Measurements from ENCODE around the gene SLIT3. TPM values are rescaled to one million over a fixed set of nuclear protein-coding genes. Genes with fewer than 3 reads are reported as not detected.

SLIT3 gene
- total RNA-seq, 2 donors from 2014 or later: 6.6 to 6.7 TPM

GRCh38 chr5:168788786-168789185 is 512.2 kb downstream of the SLIT3 start:
- 58 to 76% methylated on average over 3 of the region's 3 CpGs for WGBS, 2 donors
- H3K27me3 ChIP-seq: no peaks in the 10 kb centered on the region
- TF ChIP-seq CTCF (IDR thresholded peaks at IDR 0.05) (no peak), POLR2A (IDR thresholded peaks at IDR 0.05) (no peak)
- no peak overlapping the region for H3K4me3 ChIP-seq
- H3K9me3 ChIP-seq: no peaks in the 10 kb centered on the region
- DNase-seq (no peak), ATAC-seq (no peak)
- no peaks in the 10 kb centered on the region for H3K36me3 ChIP-seq (replicated peaks in 1 of 2; ENCODE audit: insufficient read depth in 1 of 2, low read depth in 2 of 2)
- H3K27ac ChIP-seq: no peak overlapping the region
- no peaks in the 10 kb centered on the region for H3K4me1 ChIP-seq
- intact Hi-C loops (cut with DNase I): no loop called here

GRCh38 chr5:168788107-168788506 is 512.8 kb downstream of the SLIT3 start:
- DNase-seq (no peak), ATAC-seq (no peak)
- H3K36me3 ChIP-seq (replicated peaks in 1 of 2; ENCODE audit: insufficient read depth in 1 of 2, low read depth in 2 of 2): no peaks in the 10 kb centered on the region
- TF ChIP-seq CTCF (IDR thresholded peaks at IDR 0.05): no peak
- no peak for TF ChIP-seq POLR2A (IDR thresholded peaks at IDR 0.05)
- H3K9me3 ChIP-seq: no peaks in the 10 kb centered on the region
- WGBS, 2 donors: 60 to 78% methylated on average over 4 of the region's 4 CpGs
- no peak overlapping the region for H3K27ac ChIP-seq
- H3K27me3 ChIP-seq: no peaks in the 10 kb centered on the region
- no peak overlapping the region for H3K4me3 ChIP-seq
- H3K4me1 ChIP-seq: no peaks in the 10 kb centered on the region
- intact Hi-C loops (cut with DNase I): no loop called here

- Histone ChIP-seq H3K36me3 (replicated peaks in 1 of 2; ENCODE audit: insufficient read depth in 1 of 2, low read depth in 2 of 2) (no peaks in the 10 kb centered on the region), H3K9me3 (no peaks in the 10 kb centered on the region), H3K27ac (no peak overlapping the region), H3K27me3 (no peaks in the 10 kb centered on the region), H3K4me3 (no peak overlapping the region), H3K4me1 (no peaks in the 10 kb centered on the region)
- no peak for ATAC-seq
- no peak for TF ChIP-seq POLR2A (IDR thresholded peaks at IDR 0.05)
- 42 to 57% methylated on average over 2 to 3 of the region's 3 CpGs for WGBS, 2 donors
- intact Hi-C loops (cut with DNase I): no loop called here
- DNase-seq: no peak
Measured at GRCh38 chr5:168786147-168786546, 514.8 kb downstream of the SLIT3 start.

GRCh38 chr5:168784454-168784853 is 516.5 kb downstream of the SLIT3 start:
- ATAC-seq: no peak
- no peaks in the 10 kb centered on the region for H3K36me3 ChIP-seq (replicated peaks in 1 of 2; ENCODE audit: insufficient read depth in 1 of 2, low read depth in 2 of 2)
- 79 to 83% methylated on average over 4 of the region's 4 CpGs for WGBS, 2 donors
- no peaks in the 10 kb centered on the region for H3K9me3 ChIP-seq
- H3K27ac ChIP-seq: no peak overlapping the region
- TF ChIP-seq CTCF (IDR thresholded peaks at IDR 0.05) (no peak), POLR2A (IDR thresholded peaks at IDR 0.05) (no peak)
- H3K4me3 ChIP-seq: no peak overlapping the region
- DNase-seq: no peak
- no peaks in the 10 kb centered on the region for H3K27me3 ChIP-seq
- H3K4me1 ChIP-seq: no peaks in the 10 kb centered on the region
- intact Hi-C loops (cut with DNase I): no loop called here

- intact Hi-C loops (cut with DNase I): no loop called here
Measured at GRCh38 chr5:168781941-168782571, 518.9 kb downstream of the SLIT3 start.

More at GRCh38 chr5:168781941-168782571, 518.9 kb downstream of the SLIT3 start:
- DNase-seq (no peak), ATAC-seq (no peak)
- WGBS, 2 donors: 52 to 53% methylated on average over 9 to 10 of the region's 10 CpGs
- H3K9me3 ChIP-seq: no peaks in the 10 kb centered on the region
- TF ChIP-seq POLR2A (IDR thresholded peaks at IDR 0.05): no peak
- TF ChIP-seq CTCF (IDR thresholded peaks at IDR 0.05): no peak
- no peak overlapping the region for H3K4me3 ChIP-seq
- no peaks in the 10 kb centered on the region for H3K27me3 ChIP-seq
- H3K4me1 ChIP-seq: no peaks in the 10 kb centered on the region
- no peak overlapping the region for H3K27ac ChIP-seq
- H3K36me3 ChIP-seq (replicated peaks in 1 of 2; ENCODE audit: insufficient read depth in 1 of 2, low read depth in 2 of 2): no peaks in the 10 kb centered on the region
